ENCODE data around the gene SPDEF.

The SPDEF gene

GRCh38 chr6:34560366-34561226 lies 4.5 kb upstream of the SPDEF start:
- TF ChIP-seq, protein P1, sequence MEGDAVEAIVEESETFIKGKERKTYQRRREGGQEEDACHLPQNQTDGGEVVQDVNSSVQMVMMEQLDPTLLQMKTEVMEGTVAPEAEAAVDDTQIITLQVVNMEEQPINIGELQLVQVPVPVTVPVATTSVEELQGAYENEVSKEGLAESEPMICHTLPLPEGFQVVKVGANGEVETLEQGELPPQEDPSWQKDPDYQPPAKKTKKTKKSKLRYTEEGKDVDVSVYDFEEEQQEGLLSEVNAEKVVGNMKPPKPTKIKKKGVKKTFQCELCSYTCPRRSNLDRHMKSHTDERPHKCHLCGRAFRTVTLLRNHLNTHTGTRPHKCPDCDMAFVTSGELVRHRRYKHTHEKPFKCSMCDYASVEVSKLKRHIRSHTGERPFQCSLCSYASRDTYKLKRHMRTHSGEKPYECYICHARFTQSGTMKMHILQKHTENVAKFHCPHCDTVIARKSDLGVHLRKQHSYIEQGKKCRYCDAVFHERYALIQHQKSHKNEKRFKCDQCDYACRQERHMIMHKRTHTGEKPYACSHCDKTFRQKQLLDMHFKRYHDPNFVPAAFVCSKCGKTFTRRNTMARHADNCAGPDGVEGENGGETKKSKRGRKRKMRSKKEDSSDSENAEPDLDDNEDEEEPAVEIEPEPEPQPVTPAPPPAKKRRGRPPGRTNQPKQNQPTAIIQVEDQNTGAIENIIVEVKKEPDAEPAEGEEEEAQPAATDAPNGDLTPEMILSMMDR (IDR thresholded peaks at IDR 0.05; ENCODE audit: low read depth, low read length, missing control alignments) = peak; percentile 1
- no peak overlapping the region for H3K4me3 ChIP-seq (replicated peaks; ENCODE audit: low read depth, low read length)
- peak; percentile 10 for DNase-seq (ENCODE audit: extremely low read depth, low read depth)

GRCh38 chr6:34559651-34560365 lies 3.7 kb upstream of the SPDEF start:
- H3K4me3 ChIP-seq (replicated peaks; ENCODE audit: low read depth, low read length) = no peak overlapping the region
- no peak for DNase-seq (ENCODE audit: extremely low read depth, low read depth)
- TF ChIP-seq, protein P1 (IDR thresholded peaks at IDR 0.05; ENCODE audit: low read depth, low read length, missing control alignments) = no peak

GRCh38 chr6:34558172-34558714 lies 2.1 kb upstream of the SPDEF start:
- no peak for DNase-seq (ENCODE audit: extremely low read depth, low read depth)
- TF ChIP-seq, protein P1 (IDR thresholded peaks at IDR 0.05; ENCODE audit: low read depth, low read length, missing control alignments) = no peak
- no peak overlapping the region for H3K4me3 ChIP-seq (replicated peaks; ENCODE audit: low read depth, low read length)

- H3K4me3 ChIP-seq (replicated peaks; ENCODE audit: low read depth, low read length) = no peak overlapping the region
- TF ChIP-seq, protein P1 (IDR thresholded peaks at IDR 0.05; ENCODE audit: low read depth, low read length, missing control alignments) = no peak
- no peak for DNase-seq (ENCODE audit: extremely low read depth, low read depth)
These were observed 1.1 kb upstream of the SPDEF start for GRCh38 chr6:34557228-34557627.

DNA sequence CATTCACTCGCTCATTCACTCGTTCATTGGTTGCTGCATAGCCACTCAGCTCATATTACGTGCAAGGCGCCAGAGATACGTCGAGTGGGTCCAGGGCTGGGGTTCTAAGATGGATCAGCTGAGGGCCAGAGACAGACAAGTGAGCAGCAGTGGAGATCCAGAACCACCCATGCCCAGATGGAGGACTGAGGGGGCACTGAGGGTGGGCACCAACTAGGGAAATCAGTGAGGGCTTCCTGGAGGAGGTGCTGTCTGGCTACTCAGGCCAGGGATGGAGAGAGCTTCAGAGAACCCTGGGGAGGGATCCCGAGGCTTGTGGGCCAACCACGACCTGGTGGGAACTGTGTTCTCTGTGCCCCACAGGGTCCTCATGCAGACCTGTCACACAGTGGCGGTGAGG lies 364 bp upstream of the SPDEF start:
- TF ChIP-seq, protein P1 (IDR thresholded peaks at IDR 0.05; ENCODE audit: low read depth, low read length, missing control alignments) = no peak
- no peak for DNase-seq (ENCODE audit: extremely low read depth, low read depth)
- no peak overlapping the region for H3K4me3 ChIP-seq (replicated peaks; ENCODE audit: low read depth, low read length)

DNA sequence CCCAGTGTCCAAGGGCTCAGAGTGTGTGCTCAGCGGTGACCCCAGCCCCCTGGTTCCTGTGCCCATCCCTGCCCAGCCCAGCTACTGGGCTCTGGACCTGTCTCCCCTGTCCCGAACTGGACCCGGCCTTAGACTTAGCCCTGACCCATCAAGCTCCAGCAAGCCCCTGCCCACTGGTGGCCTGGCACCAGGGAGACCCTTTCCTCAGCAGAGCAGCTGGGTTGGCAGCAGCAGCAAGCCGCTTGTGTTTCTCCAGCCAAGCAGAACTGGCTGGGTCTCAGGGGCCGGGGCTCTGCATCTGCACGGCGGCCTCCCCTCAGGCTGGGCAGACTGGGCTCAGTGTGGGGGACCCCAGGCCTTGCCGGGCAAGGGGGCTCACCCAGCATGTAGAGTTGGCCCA lies 801 bp downstream of the SPDEF start:
- H3K4me3 ChIP-seq (replicated peaks; ENCODE audit: low read depth, low read length) = no peak overlapping the region
- DNase-seq (ENCODE audit: extremely low read depth, low read depth) = no peak
- TF ChIP-seq, protein P1 (IDR thresholded peaks at IDR 0.05; ENCODE audit: low read depth, low read length, missing control alignments) = no peak
